ENCODE results near the gene INMT.

- TF ChIP-seq CTCF (IDR thresholded peaks at IDR 0.05) (no peak), POLR2A (IDR thresholded peaks at IDR 0.05) (no peak)
These were observed 48.2 kb downstream of the INMT start for GRCh38 chr7:30799976-30800661.
